AG04450 (cell line): ENCODE measurements around the gene CD82. TPM values are rescaled to one million over a fixed set of nuclear protein-coding genes. Genes with fewer than 3 reads are reported as not detected.

Experiments
- CTCF ChIA-PET: fragments of 300-600, 350-600 bp; formaldehyde crosslinking; extraction: SDS; loops from one replicate; lab custom pipeline; 2022; ENCODE audit warnings: antibody characterized with exemption, inconsistent platforms; lab: Charles Lee
- POLR2A ChIA-PET: fragments of 350-600 bp; formaldehyde crosslinking; extraction: SDS; loops from one replicate; lab custom pipeline; 2021; ENCODE audit warnings: antibody characterized with exemption, inconsistent platforms; lab: Yijun Ruan, JAX
- DNase-seq: peaks from one replicate; pipeline ENCODE4 v3.0.0-alpha.2; 2011; ENCODE audit warnings: low read depth, low spot score
- H3K27ac ChIP-seq: one replicate; pipeline ENCODE4 v1.5.1; 2012; ENCODE audit warnings: low read depth, low read length, control low read depth
- H3K27me3 ChIP-seq: one replicate; pipeline ENCODE4 v1.6.0; 2012; ENCODE audit warnings: low read length; ENCODE audit not compliant: control insufficient read depth, insufficient read depth
- H3K4me3 ChIP-seq: 2 replicates; pipeline ENCODE4 v1.5.1; 2011; ENCODE audit warnings: mild to moderate bottlenecking, low read depth, low read length, control low read depth
- H3K9me3 ChIP-seq: 2 replicates; pipeline ENCODE4 v1.5.1; 2012; ENCODE audit warnings: low read length; ENCODE audit not compliant: control insufficient read depth, insufficient read depth
- CTCF ChIP-seq: IDR thresholded peaks from 2 replicates; pipeline ENCODE4 v1.5.1; 2011; ENCODE audit warnings: low read depth, low read length, control low read depth, inconsistent platforms
- polyA plus RNA-seq: library from polyadenylated mRNA; depleted of rRNA; stranded (reverse); fragments of >200 nt; gene quantifications from 2 replicates; pipeline ENCODE4 v1.2.3, GENCODE V29; 2011

CD82 gene
- polyA plus RNA-seq, 1 experiment: 49.3 TPM

- no peak for TF ChIP-seq CTCF
- ChIA-PET POLR2A (no interaction called here), CTCF (interaction anchor here (0.9 to 11.2 kb wide), 4 partner anchors 67 to 286 kb away, joined by 3 to 230 read pairs (median 4); no protein-coding TSS in a partner anchor)
- Histone ChIP-seq H3K9me3 (no peaks in the 10 kb centered on the region; the same call in 1 of the 2 replicates), H3K27ac (no peak overlapping the region), H3K27me3 (no peaks in the 10 kb centered on the region), H3K4me3 (no peak overlapping the region)
- no peak for DNase-seq
Measured at GRCh38 chr11:44623731-44624491, 58.4 kb downstream of the CD82 start.

GRCh38 chr11:44624761-44625221 lies 59.3 kb downstream of the CD82 start:
- TF ChIP-seq CTCF: no peak
- ChIA-PET POLR2A (no interaction called here), CTCF (interaction anchor here (1.0 to 11.2 kb wide), 3 partner anchors 8 to 286 kb away, joined by 4 to 230 read pairs (median 5); no protein-coding TSS in a partner anchor)
- Histone ChIP-seq H3K27me3 (no peaks in the 10 kb centered on the region), H3K9me3 (no peaks in the 10 kb centered on the region; the same call in 1 of the 2 replicates), H3K4me3 (no peak overlapping the region), H3K27ac (no peak overlapping the region)
- DNase-seq: no peak

- Histone ChIP-seq H3K9me3 (no peaks in the 10 kb centered on the region; the same call in 1 of the 2 replicates), H3K27me3 (peaks cover 2% of the 10 kb centered on the region), H3K27ac (peak overlapping the region; percentile 11), H3K4me3 (no peak overlapping the region)
- ChIA-PET POLR2A (no interaction called here), CTCF (interaction anchor here (1.1 to 11.2 kb wide), 3 partner anchors 9 to 284 kb away, joined by 4 to 230 read pairs (median 12); no protein-coding TSS in a partner anchor)
- no peak for DNase-seq
- no peak for TF ChIP-seq CTCF
Measured at GRCh38 chr11:44625759-44626523, 60.5 kb downstream of the CD82 start.

GRCh38 chr11:44626645-44627044 lies 61.2 kb downstream of the CD82 start:
- H3K27me3 ChIP-seq: peaks cover 2% of the 10 kb centered on the region
- CTCF ChIA-PET: interaction anchor here (1.2 to 11.2 kb wide), 4 partner anchors 10 to 301 kb away, joined by 4 to 230 read pairs (median 12); no protein-coding TSS in a partner anchor
- POLR2A ChIA-PET: interaction anchor here (0.6 kb wide), 1 partner anchor 73 kb away, joined by 10 read pairs; no protein-coding TSS in a partner anchor
- no peak for TF ChIP-seq CTCF
- no peak for DNase-seq
- H3K9me3 ChIP-seq: no peaks in the 10 kb centered on the region; the same call in 1 of the 2 replicates
- H3K4me3 ChIP-seq: no peak overlapping the region
- no peak overlapping the region for H3K27ac ChIP-seq
